ENCODE results near the gene B3GALT5. TPM values are rescaled to one million over a fixed set of nuclear protein-coding genes. Genes with fewer than 3 reads are reported as not detected.

Gene B3GALT5
- total RNA-seq, 2 experiments from 2014 or later, result not detected

DNA sequence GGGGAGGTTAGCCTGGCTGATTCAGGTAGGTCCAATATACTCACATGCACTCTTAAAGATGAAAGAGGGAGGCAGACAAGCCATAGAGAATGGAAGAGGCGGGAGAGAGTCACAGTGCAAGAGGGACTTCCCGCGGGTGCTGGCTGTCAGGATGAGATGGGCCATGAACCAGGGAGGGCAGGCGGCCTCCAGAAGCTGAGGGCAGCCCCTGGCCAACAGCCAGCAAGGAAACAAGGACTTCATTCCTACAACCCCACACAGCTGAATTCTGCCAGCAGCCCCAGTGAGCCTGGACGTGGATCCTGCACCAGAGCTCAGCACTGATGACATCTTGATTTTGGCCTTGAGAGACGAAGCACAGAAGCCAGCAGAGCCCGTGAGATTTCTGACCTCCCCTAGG lies 15.1 kb upstream of the B3GALT5 start:
- Mint-ChIP-seq H3K36me3 (ENCODE audit: low read depth) (no peaks in the 10 kb centered on the region), H3K27ac (no peak overlapping the region), H3K27me3 (no peaks in the 10 kb centered on the region), H3K9me3 (peaks cover 2% of the 10 kb centered on the region), H3K4me3 (no peak overlapping the region), H3K4me1 (ENCODE audit: low read depth) (no peaks in the 10 kb centered on the region)
- intact Hi-C loops (cut with micrococcal nuclease), result no loop called here
- POLR2A ChIA-PET, result no interaction called here
- ATAC-seq (no peak), DNase-seq (no peak)
- TF ChIP-seq, protein P1, sequence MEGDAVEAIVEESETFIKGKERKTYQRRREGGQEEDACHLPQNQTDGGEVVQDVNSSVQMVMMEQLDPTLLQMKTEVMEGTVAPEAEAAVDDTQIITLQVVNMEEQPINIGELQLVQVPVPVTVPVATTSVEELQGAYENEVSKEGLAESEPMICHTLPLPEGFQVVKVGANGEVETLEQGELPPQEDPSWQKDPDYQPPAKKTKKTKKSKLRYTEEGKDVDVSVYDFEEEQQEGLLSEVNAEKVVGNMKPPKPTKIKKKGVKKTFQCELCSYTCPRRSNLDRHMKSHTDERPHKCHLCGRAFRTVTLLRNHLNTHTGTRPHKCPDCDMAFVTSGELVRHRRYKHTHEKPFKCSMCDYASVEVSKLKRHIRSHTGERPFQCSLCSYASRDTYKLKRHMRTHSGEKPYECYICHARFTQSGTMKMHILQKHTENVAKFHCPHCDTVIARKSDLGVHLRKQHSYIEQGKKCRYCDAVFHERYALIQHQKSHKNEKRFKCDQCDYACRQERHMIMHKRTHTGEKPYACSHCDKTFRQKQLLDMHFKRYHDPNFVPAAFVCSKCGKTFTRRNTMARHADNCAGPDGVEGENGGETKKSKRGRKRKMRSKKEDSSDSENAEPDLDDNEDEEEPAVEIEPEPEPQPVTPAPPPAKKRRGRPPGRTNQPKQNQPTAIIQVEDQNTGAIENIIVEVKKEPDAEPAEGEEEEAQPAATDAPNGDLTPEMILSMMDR (IDR thresholded peaks at IDR 0.05), result no peak
- CTCF ChIA-PET, result no interaction called here

DNA sequence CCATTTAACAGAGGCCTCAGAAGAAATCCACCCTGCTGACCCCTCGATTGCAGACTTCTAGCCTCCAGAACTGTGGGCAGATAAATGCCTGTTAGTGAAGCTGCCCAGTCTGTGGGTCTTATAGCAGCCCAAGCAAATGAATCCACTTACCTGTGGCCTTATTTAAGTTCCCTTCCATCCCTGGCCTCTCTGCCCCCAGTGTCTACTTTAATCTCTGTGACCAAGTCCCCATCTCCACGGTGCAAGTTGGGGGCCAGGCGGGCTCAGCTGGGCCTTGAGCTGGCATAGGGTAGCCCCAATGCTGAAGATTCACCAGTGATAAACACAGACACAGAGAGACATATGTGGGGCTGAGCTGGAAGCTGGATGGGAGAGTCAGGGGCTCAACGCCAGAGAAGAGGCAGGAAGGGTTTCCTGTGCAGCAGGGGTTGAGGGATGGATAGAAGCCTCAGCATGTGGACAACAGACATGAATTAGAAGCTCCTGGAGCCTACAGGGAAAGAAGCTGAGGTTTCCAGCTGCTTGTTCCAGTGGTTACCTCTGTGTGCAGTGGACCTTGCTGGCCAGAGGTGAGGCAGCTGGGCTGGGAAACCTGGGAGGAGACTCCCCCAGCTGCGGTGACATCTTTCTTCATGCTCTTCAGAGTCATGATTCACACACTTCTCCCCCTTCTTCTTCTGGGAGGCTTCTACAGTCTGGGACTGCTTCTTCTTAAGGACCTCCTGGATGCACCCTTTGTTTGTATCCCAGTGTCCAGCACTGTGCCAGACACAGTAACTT lies 13.4 kb upstream of the B3GALT5 start:
- no peak overlapping the region for H3K4me3 Mint-ChIP-seq

DNA sequence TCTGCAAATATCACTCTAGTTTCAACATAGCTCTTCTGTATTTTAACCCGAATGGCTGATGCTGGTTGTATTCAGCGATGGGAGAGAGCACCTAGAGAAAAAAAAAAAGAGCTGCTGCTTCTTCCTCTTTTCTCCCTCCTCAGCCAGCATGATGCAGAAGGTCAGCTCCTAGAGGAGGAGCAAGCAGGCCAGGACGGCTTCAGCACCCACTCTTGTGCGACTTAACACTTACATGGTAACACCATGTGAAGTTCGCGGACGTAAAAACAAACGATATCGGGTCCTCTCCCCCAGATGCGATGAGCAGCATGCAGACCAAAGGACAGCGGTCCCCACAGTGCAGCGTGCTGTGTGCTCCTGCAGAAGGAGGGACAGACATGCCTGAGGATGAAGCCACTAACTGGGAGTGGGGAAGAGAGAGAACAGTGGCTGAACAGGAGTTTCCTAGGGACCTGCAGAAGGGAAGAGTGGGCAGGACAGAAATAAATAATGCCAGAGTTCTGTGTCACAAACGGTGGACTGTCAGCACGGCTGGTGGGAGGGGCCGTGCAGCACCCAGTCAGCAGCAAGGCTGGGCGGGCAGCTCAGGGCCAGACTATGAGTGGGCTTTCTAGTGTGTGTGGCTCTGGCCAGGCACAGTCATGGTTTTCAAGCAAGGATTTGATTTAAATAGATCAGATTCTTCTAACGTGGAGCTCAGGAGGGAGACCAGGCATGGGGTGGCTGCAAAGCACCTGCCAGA lies 11.4 kb upstream of the B3GALT5 start:
- intact Hi-C loops (cut with micrococcal nuclease), result no loop called here
- no peak for DNase-seq
- ChIA-PET POLR2A (no interaction called here), CTCF (no interaction called here)
- no peaks in the 10 kb centered on the region for H3K4me1 Mint-ChIP-seq (ENCODE audit: low read depth)
- no peak for ATAC-seq
- no peaks in the 10 kb centered on the region for H3K9me3 Mint-ChIP-seq
- H3K27me3 Mint-ChIP-seq, result no peaks in the 10 kb centered on the region
- no peak overlapping the region for H3K27ac Mint-ChIP-seq
- TF ChIP-seq, protein P1 (IDR thresholded peaks at IDR 0.05), result no peak
- H3K36me3 Mint-ChIP-seq (ENCODE audit: low read depth), result no peaks in the 10 kb centered on the region
- no peak overlapping the region for H3K4me3 Mint-ChIP-seq

More for the DNA sequence above, 13.4 kb upstream of the B3GALT5 start:
- no peak for ATAC-seq
- POLR2A ChIA-PET, result no interaction called here
- peaks cover 2% of the 10 kb centered on the region for H3K9me3 Mint-ChIP-seq
- H3K36me3 Mint-ChIP-seq (ENCODE audit: low read depth), result no peaks in the 10 kb centered on the region
- H3K27ac Mint-ChIP-seq, result no peak overlapping the region
- H3K27me3 Mint-ChIP-seq, result no peaks in the 10 kb centered on the region
- H3K4me1 Mint-ChIP-seq (ENCODE audit: low read depth), result no peaks in the 10 kb centered on the region
- CTCF ChIA-PET, result no interaction called here
- no peak for DNase-seq
- TF ChIP-seq, protein P1 (IDR thresholded peaks at IDR 0.05), result no peak
- intact Hi-C loops (cut with micrococcal nuclease), result no loop called here

DNA sequence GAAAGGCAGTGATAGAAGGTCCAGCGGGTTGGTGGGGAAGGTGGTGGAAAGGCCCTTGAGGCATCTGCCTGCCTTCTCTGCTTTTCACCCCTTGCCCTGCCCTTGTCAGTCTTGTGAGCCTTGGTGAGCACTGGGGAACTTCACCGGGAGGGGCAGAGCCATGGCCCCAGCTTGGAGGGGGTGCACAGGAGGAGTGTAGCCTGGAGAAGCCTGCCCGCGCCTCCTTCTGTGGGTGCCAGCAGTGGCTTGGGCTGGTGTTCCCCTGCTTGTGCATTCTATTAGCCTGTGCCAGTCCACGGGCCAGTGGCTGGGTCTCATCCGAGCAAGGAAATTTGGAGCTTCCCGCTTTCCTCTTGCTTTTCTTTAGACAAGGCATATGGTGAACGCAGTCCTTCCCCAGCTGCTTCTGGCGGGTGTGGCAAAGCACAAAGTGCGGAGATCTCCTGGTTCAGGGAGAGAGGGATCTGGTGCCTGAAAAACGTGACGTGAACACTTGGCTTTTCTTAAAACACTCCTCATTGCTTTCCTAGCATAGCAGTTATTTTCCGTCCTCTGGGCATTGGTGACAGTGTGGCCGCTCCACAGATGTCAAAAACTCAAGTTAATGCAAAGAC lies 10.6 kb upstream of the B3GALT5 start:
- CTCF ChIA-PET, result no interaction called here
- no peak for ATAC-seq
- intact Hi-C loops (cut with micrococcal nuclease), result no loop called here

More for the DNA sequence above, 10.6 kb upstream of the B3GALT5 start:
- TF ChIP-seq, protein P1 (IDR thresholded peaks at IDR 0.05), result no peak
- H3K4me3 Mint-ChIP-seq, result no peak overlapping the region
- H3K27ac Mint-ChIP-seq, result no peak overlapping the region
- POLR2A ChIA-PET, result no interaction called here
- H3K27me3 Mint-ChIP-seq, result no peaks in the 10 kb centered on the region
- H3K36me3 Mint-ChIP-seq (ENCODE audit: low read depth), result no peaks in the 10 kb centered on the region
- no peaks in the 10 kb centered on the region for H3K4me1 Mint-ChIP-seq (ENCODE audit: low read depth)
- H3K9me3 Mint-ChIP-seq, result no peaks in the 10 kb centered on the region
- DNase-seq, result no peak

Measured in activated CD8-positive, alpha-beta T cell treated with anti-CD3 and anti-CD28 coated beads for 36 hours (primary cell).